Ureter (tissue), 1 donor: ENCODE measurements around the gene GPS1. TPM values are rescaled to one million over a fixed set of nuclear protein-coding genes. Genes with fewer than 3 reads are reported as not detected.

ENCODE experiments used
- DNase-seq: peaks from one replicate; pipeline ENCODE4 v3.0.0-alpha.2; 2020; ENCODE audit warnings: low spot score
- total RNA-seq: library from RNA; stranded (reverse); gene quantifications from one replicate; pipeline ENCODE4 v1.2.4, GENCODE V29; 2023
- donor health status: DM: yes; HTN: yes; CAD: no.

The GPS1 gene
- total RNA-seq, 1 donor from 2014 or later, result 91.2 TPM

DNA sequence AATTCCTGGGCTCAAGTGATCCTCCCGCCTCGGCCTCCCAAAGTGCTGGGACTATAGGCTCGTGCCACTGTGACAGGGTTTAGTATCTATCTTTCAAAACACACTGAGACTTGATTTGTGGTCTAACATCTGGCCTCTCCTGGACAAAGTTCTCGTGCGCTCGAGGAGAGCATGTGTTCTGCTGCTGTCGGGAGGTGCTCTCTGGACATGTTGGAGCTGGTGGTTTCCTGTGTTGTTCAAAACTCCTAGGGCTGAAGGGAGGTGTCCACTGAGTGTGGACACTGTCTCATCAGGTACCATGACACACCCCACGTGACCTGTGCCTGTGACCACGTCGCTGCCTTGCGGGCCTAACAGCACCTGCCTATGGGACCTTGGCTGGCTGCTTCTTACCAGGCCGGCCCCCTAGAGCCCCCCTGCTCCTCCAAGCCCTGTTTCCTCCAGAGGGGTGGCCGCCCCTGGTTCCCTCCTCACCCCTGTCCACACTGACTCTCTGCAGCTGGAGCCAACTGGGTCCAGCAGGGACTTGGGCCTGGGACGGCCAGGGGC, 5.7 kb upstream of the GPS1 start:
- no peak for DNase-seq

DNA sequence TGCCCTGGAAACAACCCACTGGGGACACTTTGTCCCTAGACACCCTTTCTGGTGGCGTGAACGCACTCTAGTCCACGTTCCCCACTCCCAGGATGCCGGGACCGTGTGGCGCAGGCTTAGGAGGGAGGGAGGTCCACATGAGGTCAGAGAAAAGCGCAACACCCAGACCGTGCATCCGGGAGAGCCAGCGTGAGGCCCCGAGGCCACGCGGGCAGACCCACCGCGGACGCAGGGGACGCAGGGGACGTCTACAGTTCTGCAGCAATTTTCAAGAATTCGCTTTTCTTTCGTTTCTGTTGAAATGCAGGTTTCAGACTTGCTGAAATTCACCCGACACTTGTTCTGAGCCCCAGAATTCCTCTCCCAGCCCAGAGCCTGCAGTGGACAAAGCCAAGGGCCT, 4.8 kb upstream of the GPS1 start:
- DNase-seq, result no peak

DNA sequence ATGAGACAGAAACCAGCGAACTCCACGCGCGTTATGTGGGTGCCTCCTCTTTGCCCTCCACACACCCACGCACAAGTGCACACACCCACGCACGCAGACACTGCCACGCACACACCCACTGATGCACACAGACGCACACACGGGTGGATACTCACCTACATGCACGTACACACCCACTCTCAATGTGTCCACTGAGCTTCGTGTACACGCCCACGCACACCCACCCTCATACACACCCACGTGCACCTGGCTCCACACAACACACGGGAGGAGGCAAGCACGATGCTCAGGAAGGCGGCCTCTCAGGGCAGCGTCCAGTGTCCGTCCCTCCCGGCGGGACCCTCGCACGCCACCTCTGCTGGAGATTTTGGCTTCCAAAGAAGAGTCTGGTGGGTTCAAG, 4.3 kb upstream of the GPS1 start:
- no peak for DNase-seq

DNA sequence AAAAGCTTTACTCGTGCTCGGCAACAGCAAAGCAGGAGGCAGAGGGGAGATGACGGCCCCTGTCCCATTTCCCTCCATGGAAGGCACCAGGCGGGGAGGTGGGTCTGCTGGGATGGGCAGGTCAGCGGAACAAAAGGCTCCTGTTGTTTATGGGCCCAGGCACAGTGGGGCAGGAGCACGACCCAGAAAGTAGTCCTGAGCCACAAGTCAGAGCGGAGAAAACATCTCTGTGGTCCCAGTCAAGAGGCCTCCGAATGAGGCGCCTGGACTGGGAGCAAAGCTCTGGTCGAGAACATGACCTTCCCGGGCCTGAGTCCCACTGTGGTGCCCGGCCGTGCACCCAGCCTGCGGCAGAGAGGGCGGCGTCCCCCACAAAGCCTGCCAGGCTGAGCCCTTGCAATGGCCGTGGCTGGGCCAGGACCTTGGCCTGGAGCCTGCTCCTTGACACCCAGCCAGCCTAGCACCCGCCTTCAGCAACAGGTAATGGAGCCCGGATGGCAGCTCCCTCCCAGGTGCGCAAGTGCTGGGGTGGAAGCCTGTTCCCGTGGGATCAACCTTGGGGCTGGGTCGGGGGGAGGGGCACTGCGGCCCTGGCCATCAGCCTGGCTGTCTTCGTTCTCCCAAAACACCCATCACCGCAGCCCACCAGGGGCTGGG, 3.7 kb upstream of the GPS1 start:
- no peak for DNase-seq

- DNase-seq, result no peak
Measured at GRCh38 chr17:82048571-82048971, 3.1 kb upstream of the GPS1 start.

DNA sequence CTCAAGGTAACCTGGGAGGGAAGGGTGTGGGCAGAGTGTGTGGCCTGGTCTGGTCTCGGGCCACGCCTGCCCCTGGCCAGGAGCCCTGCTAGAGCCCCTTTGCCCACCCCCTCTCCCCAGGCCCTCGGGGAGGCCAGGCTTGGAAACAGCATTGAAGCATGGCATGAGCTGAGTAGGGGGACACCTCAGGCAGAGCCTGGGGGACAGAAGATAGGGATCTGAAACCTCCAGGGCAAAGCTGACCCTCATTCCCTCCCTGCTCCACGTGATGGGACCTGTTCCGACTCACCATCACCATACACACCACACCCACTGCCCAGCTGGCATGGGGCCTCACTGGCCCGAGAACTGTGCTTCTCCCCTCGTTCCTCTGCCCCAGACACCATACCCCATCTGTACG, 2.6 kb upstream of the GPS1 start:
- DNase-seq, result no peak

DNA sequence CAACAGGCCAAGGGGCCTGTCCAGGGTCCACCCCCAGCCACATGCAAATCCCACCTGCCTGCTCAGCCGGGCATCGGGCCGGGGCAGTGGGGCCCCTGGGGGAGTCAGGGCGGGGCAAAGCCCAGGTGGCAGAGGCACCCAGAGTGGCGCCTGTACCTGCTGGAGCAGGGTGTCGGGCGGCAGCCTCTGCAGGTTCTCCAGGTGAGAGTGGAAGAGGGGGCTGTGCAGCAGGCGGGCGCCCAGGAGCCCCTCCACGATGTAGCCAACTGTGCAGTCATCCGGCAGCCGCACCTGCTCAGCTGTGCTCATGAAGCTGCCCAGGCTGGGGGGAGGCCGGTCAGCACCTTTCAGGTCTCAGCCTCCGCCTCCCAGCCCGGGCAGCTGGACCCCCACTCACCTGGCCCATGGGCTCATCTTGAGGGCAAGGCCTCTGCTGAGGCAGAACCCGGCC, 2.2 kb upstream of the GPS1 start:
- DNase-seq, result no peak

- no peak for DNase-seq
Measured at GRCh38 chr17:82050152-82050760, 1.4 kb upstream of the GPS1 start.

- no peak for DNase-seq
Measured at GRCh38 chr17:82050761-82051641, 697 bp upstream of the GPS1 start.

- DNase-seq, result no peak
Measured at GRCh38 chr17:82052638-82053059, 951 bp downstream of the GPS1 start.

- DNase-seq, result no peak
Measured at GRCh38 chr17:82053130-82053529, 1.4 kb downstream of the GPS1 start.

DNA sequence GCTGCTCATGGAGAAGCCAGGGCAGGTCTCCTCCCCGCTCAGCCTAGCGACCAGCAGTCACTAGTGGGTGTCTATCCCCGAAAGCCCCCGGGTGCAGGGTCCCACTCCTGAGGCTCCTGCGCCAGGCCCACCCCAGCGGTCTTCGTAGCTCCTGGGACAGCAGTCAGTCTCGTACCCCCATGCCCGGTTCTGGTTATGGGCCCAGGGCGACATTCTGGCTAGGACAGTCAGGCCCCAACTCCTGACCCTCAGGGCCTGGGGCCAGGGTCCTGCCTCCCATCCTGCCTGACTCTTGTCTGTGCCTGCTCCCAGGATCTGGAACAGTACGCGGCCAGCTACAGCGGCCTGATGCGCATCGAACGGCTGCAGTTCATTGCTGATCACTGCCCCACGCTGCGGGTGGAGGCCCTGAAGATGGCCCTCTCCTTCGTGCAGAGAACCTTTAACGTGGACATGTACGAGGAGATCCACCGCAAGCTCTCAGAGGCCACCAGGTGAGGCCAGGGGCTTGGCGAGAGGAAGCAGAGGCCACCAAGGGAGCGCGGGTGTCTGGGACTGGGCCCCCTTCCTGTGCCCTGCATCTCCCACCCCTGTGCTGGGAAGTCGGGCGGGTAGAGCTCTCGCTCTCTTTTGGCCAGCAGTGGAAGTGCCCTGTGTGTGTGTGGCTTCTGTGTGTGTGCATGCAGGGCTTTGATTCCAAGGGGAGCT, 2.0 kb downstream of the GPS1 start:
- no peak for DNase-seq

- no peak for DNase-seq
Measured at GRCh38 chr17:82054351-82055022, 2.8 kb downstream of the GPS1 start.

DNA sequence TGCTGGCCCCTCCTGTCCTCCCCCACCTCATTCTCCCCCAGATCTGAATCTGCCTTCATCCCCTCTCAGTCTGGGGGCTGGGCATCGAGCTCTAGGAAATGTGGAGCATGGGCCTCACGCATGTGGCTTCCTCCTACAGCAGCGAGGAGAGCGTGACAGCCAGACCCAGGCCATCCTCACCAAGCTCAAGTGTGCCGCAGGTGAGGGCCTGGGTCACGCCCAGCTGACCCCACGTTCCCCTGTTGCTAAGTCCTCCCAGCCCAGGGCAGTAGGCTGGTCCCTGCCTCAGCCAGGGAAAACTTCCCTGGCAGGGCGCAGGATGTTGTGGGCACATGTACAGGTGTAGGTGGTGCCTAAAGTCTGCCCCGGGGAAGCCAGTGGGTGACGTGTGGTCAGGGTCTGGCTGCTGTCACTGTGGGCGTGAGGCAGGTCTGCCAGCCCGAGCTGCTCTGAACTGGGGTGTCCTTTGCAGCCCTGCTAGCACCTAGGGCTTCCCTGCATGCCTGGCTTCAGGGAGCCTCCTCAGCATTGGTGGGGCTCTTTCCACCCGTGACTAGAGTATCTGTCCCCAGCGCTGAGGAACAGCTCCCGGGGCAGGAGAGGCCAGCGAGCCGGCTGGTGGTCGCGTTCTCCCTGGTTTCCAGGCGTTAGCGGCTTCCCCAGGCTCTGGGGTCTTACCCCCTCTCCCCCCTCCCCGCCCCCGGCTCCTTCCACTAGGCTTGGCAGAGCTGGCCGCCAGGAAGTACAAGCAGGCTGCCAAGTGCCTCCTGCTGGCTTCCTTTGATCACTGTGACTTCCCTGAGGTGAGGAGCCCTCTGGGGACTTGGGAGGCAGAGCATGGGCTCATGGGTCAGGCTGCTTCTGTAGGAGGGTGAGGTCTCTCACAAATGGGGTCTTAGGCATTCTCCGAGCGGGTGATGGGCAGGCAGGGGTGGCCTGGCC, 3.6 kb downstream of the GPS1 start:
- DNase-seq, result no peak

DNA sequence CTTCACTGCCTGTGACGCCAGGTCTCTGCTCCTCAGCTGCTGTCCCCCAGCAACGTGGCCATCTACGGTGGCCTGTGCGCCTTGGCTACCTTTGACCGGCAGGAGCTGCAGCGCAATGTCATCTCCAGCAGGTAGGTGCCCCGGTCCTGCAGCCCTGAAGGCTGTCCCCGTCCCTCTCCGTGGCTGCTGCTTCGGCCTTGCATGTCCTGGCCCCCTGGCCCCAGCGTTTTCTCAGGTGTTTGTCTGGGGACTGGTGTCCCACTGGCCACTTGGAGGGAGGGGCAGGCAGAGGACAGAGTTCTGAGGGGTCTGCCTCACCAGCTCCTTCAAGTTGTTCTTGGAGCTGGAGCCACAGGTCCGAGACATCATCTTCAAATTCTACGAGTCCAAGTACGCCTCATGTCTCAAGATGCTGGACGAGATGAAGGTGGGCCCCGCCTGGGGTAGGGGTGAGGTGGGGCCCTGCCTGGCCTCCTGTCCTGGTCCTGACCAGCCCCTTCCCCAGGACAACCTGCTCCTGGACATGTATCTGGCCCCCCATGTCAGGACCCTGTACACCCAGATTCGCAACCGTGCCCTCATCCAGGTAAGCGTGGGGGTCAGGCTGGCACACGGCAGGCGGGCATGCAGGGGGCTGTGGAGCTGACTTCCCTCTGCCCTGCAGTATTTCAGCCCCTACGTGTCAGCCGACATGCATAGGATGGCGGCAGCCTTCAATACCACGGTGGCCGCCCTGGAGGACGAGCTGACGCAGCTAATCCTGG, 4.4 kb downstream of the GPS1 start:
- DNase-seq, result no peak

DNA sequence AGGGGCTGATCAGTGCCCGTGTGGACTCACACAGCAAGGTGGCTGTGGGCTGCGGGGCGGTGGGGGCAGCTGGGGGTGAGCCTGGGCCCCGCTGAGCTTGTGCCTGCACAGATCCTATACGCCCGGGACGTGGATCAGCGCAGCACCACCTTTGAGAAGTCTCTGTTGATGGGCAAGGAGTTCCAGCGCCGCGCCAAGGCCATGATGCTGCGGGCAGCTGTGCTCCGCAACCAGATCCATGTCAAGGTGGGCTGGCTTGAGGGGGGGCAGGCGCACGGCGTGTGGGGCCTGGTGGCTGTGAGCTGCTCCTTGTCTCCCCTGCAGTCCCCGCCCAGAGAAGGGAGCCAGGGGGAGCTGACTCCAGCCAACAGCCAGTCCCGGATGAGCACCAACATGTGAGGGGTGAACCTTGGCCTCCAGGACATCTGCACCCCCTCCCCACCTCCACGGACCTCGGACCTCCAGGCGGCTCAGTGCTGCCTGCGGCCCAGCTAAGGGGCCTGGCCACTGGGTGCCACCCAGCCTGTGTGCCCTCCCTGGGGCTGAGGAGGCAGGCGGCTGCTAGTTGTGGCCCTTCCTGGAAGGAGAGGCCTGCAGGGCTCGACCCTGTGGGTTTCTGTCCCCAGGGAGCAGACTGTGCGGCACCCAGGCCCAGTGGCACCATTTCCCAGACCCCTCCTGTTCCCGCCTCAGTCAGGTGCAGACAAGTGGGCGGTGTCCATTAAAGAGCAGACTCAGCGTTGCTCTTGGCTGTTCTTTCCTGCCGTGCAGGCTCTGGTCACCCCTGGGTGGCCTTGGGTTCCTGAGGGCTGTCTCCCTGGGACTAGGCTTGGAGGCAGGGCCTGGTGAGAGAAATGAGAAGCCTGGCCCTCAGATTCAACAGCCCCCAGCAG, 5.3 kb downstream of the GPS1 start:
- no peak for DNase-seq

GRCh38 chr17:82058230-82058854, 6.6 kb downstream of the GPS1 start:
- DNase-seq, result no peak

GRCh38 chr17:82058855-82059249, 7.2 kb downstream of the GPS1 start:
- no peak for DNase-seq
